GM12878 (cell line): ENCODE results near the gene CCT8L2. TPM values are rescaled to one million over a fixed set of nuclear protein-coding genes. Genes with fewer than 3 reads are reported as not detected.
"Not testable (repeated sequence)": the region's sequence is repeated elsewhere in the genome, so short reads cannot be mapped to it uniquely, and the experiment has no call there.

Source experiments
- ATAC-seq: fragments of 200-7000 bp; cut with Tn5 transposase; 3 replicates; pipeline ENCODE4 v1.9.1; 2020; ENCODE audit warnings: mild to moderate bottlenecking, moderate library complexity
- BruUV-seq: library from RNA; stranded (reverse); fragments of 400-500 nt; replicated peaks from 2 replicates; lab custom pipeline; 2021; lab: Mats Ljungman, UMichigan
- CTCF ChIA-PET: fragments of 300-600 bp; sonication (Branson Sonifier 250); formaldehyde crosslinking; extraction: SDS; loops from one replicate; lab custom pipeline; 2021; ENCODE audit warnings: inconsistent platforms; lab: Yijun Ruan, JAX
- POLR2A ChIA-PET: fragments of 350-600 bp; formaldehyde crosslinking; extraction: SDS; loops from one replicate; lab custom pipeline; 2021; ENCODE audit warnings: inconsistent platforms; lab: Charles Lee
- RAD21 ChIA-PET: fragments of 300-600 bp; sonication (Branson Sonifier 250); formaldehyde crosslinking; loops from one replicate; lab custom pipeline; 2023; ENCODE audit warnings: antibody characterized with exemption; ENCODE audit not compliant: unreplicated experiment; lab: Charles Lee
- SMC1A ChIA-PET: fragments of 300-600 bp; sonication (Branson Sonifier 250); formaldehyde crosslinking; loops from one replicate; lab custom pipeline; 2023; ENCODE audit not compliant: unreplicated experiment, uncharacterized antibody; lab: Charles Lee
- DNase-seq: peaks from one replicate; pipeline ENCODE4 v3.0.0-alpha.2; 2011; ENCODE audit warnings: low read depth, low spot score
- FAIRE-seq: peaks from 3 replicates; lab custom pipeline; 2011; peaks lifted over from hg19 to GRCh38; lab: Jason Lieb, UNC
- H2AFZ ChIP-seq: 2 replicates; pipeline ENCODE4 v1.6.0; 2011; ENCODE audit warnings: low read depth, low read length, control low read depth; ENCODE audit not compliant: control insufficient read depth
- H3K27ac ChIP-seq: 2 replicates; pipeline ENCODE4 v1.5.1; 2011; ENCODE audit warnings: control low read depth; ENCODE audit not compliant: control insufficient read depth, insufficient read depth
- H3K27me3 ChIP-seq, 2 experiments: replicated peaks in 1 of 2; 2 replicates each; pipeline versions ENCODE4 v1.6.0 to v1.6.1; 2011; ENCODE audit warnings: low read length in 1 of 2; ENCODE audit not compliant: control insufficient read depth in 2 of 2, insufficient read depth in 2 of 2
- H3K36me3 ChIP-seq, 2 experiments: 2 replicates each; pipeline ENCODE4 v1.5.1; 2011; ENCODE audit warnings: low read length in 1 of 2; ENCODE audit not compliant: control insufficient read depth in 2 of 2, insufficient read depth in 2 of 2
- H3K4me1 ChIP-seq: 2 replicates; pipeline ENCODE4 v1.6.1; 2011; ENCODE audit warnings: mild to moderate bottlenecking, low read length, moderate library complexity, mixed read lengths; ENCODE audit not compliant: control insufficient read depth, insufficient read depth
- H3K4me2 ChIP-seq: 2 replicates; pipeline ENCODE4 v1.6.0; 2011; ENCODE audit warnings: control low read depth; ENCODE audit not compliant: control insufficient read depth, insufficient read depth
- H3K4me3 ChIP-seq: fragments of 200-600 bp; sonication (generic); 2 replicates; pipeline ENCODE4 v1.5.1; 2016
- H3K79me2 ChIP-seq: 2 replicates; pipeline ENCODE4 v1.6.0; 2011; ENCODE audit warnings: low read length; ENCODE audit not compliant: control insufficient read depth, insufficient read depth
- H3K9ac ChIP-seq: 2 replicates; pipeline ENCODE4 v1.8.0; 2011; ENCODE audit warnings: low read length, control low read depth, mixed read lengths; ENCODE audit not compliant: control insufficient read depth, insufficient read depth
- H3K9me3 ChIP-seq: replicated peaks from 3 replicates; pipeline ENCODE4 v1.5.1; 2011; ENCODE audit warnings: mild to moderate bottlenecking, low read length; ENCODE audit not compliant: control insufficient read depth, insufficient read depth
- H4K20me1 ChIP-seq: 2 replicates; pipeline ENCODE4 v1.6.0; 2011; ENCODE audit not compliant: control insufficient read depth, insufficient read depth
- WGBS: methylation state at CpG from one replicate; pipeline ENCODE4 v1.1.6; 2016; ENCODE audit warnings: low lambda C conversion rate; ENCODE audit not compliant: insufficient replicate concordance, insufficient coverage; ENCODE audit errors: missing lambda C conversion rate; 5-methylcytosine and 5-hydroxymethylcytosine counted together
- in situ Hi-C: fragments of 300-500 bp; cut with MboI; formaldehyde crosslinking; loops from 9 replicates; pipeline ENCODE4 v1.14.3; 2018; ENCODE audit warnings: mixed read lengths
- intact Hi-C: fragments of 100-400 bp; cut with micrococcal nuclease; formaldehyde crosslinking; loops from one replicate; pipeline ENCODE4 v1.14.2; 2022; ENCODE audit not compliant: unreplicated experiment
- polyA plus RNA-seq, 11 experiments: library from polyadenylated mRNA; depleted of rRNA in 4 of 11; unstranded in 6 of 11; stranded (reverse) in 5 of 11; fragments of >200 nt; fragmentation: Nextera tagmentation in 4 of 11; fragmentation: Illumina TruSeq in 1 of 11; extraction: Ambion mirVana in 4 of 11; extraction: Trizol in 1 of 11; gene quantifications; 1 replicate in 1 of 11; 2 replicates in 10 of 11; pipeline versions ENCODE4 v1.2.1 to v1.2.3, GENCODE V29; 2011 to 2016; ENCODE audit warnings: inconsistent platforms in 2 of 11, missing spikeins in 2 of 11, low read depth in 1 of 11
- total RNA-seq, 4 experiments: library from RNA; depleted of rRNA in 3 of 4; stranded (reverse); fragments of >200 nt in 3 of 4; fragmentation: Illumina TruSeq in 1 of 4; extraction: Trizol in 1 of 4; gene quantifications; 2 replicates each; pipeline versions ENCODE4 v1.2.1 to v1.2.3, GENCODE V29; 2013 to 2021

CCT8L2 gene
- total and polyA plus RNA-seq, 10 of the 15 experiments (the other 5 are each of a cell fraction or from before 2014, with no cell fraction given) = not detected

DNA sequence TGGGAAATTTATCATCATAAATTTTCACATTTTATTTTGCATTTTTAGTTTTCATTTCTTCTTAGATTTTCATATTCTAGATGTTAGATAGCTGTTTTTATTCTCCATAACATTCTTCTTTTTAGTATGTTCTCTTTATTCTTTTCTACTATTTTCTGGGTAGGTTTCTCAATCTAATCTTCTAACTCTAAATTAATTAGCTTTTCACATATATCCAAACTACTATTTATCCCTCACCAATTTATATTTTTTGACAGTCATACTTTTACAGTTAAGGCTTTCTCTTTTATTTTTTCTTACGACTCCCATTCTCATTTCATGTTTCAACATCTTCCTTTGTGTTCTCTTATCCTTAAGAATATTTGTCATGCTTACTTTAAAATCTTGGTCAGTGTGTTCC lies 35.9 kb upstream of the CCT8L2 start:
- H3K27ac ChIP-seq, H3K27me3 ChIP-seq, FAIRE-seq, H4K20me1 ChIP-seq, H3K79me2 ChIP-seq, RAD21 ChIA-PET, BruUV-seq, H3K9me3 ChIP-seq, H3K4me1 ChIP-seq, in situ Hi-C loops, DNase-seq, CTCF ChIA-PET, H3K4me3 ChIP-seq, H2AFZ ChIP-seq, H3K9ac ChIP-seq, H3K36me3 ChIP-seq, SMC1A ChIA-PET, POLR2A ChIA-PET, intact Hi-C loops, ATAC-seq, H3K4me2 ChIP-seq: not testable (repeated sequence)
- 0% methylated on average over 1 of the region's 1 CpG for WGBS

DNA sequence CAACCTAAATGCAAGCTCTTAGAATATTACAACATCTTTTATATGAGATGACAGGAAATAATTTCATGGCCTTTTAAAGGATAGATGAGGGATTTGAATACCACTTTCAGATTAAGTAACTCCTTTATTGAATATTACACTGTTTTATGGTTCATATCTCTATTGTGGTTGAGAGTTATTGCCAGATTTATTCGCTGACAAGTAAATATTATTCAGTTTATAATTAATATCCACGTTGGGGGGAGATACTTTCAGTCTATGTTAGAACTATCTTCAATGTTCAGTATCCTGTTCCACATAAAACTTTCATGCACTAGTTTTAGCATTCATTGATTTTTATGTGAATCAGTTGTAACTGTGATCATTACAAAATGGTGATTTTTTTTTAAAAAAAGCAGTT lies 32.4 kb upstream of the CCT8L2 start:
- BruUV-seq, in situ Hi-C loops, RAD21 ChIA-PET, H3K4me1 ChIP-seq, H4K20me1 ChIP-seq, H3K9ac ChIP-seq, SMC1A ChIA-PET, H3K27ac ChIP-seq, intact Hi-C loops, FAIRE-seq, H3K4me2 ChIP-seq, H3K79me2 ChIP-seq, CTCF ChIA-PET, H2AFZ ChIP-seq, DNase-seq, H3K9me3 ChIP-seq, H3K27me3 ChIP-seq, ATAC-seq, H3K4me3 ChIP-seq, H3K36me3 ChIP-seq, POLR2A ChIA-PET: not testable (repeated sequence)
- 0% methylated on average over 2 of the region's 2 CpGs for WGBS

DNA sequence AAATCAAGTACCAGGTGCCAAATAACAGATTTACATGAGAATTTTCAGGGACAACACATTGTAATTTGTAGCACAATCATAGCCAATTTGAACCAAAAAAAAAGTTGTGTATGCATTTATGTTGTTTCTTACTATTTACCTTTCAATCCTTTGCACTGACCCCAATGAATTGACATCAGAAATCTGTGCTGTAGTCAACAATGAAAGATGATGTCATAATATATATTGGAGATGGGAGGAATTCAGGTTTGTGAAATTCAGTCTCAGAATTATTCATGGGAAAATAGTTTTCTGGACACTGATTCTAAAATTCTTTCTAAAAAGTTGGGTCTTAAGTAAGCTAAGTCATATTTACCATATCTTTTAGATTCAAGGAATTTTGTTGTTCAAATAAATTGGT lies 31.0 kb upstream of the CCT8L2 start:
- H3K4me2 ChIP-seq, H2AFZ ChIP-seq, H3K79me2 ChIP-seq, H3K9ac ChIP-seq, ATAC-seq, H3K4me1 ChIP-seq, BruUV-seq, FAIRE-seq, RAD21 ChIA-PET, CTCF ChIA-PET, H3K4me3 ChIP-seq, intact Hi-C loops, H3K9me3 ChIP-seq, SMC1A ChIA-PET, H3K27ac ChIP-seq, H3K36me3 ChIP-seq, POLR2A ChIA-PET, H3K27me3 ChIP-seq, DNase-seq, H4K20me1 ChIP-seq, in situ Hi-C loops: not testable (repeated sequence)

DNA sequence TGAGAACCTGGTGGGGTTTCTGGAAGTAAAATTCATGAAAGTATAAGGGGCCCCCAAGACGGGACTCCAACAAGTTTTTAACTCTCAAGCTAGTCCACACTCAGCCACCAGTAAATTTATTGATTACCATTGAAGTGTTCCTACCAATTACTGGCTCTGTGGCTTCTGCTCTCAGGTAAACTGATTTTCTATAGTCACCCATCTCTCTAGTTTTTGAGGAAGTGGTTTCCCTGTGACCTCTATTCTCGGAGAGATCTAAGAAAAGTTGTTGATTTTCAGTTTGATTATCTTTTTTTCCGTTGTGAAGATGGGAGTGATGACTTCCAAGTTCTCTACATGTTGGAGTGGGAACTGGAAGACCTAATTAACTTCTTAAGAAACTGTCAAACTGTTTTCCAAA lies 24.9 kb upstream of the CCT8L2 start:
- H3K27ac ChIP-seq, CTCF ChIA-PET, RAD21 ChIA-PET, H4K20me1 ChIP-seq, H2AFZ ChIP-seq, BruUV-seq, POLR2A ChIA-PET, H3K9ac ChIP-seq, H3K4me3 ChIP-seq, H3K4me2 ChIP-seq, ATAC-seq, H3K36me3 ChIP-seq, FAIRE-seq, SMC1A ChIA-PET, H3K4me1 ChIP-seq, DNase-seq, intact Hi-C loops, H3K9me3 ChIP-seq, H3K27me3 ChIP-seq, in situ Hi-C loops, H3K79me2 ChIP-seq: not testable (repeated sequence)
- 0% methylated on average over 2 of the region's 3 CpGs for WGBS
